Stomach smooth muscle (tissue), 2 donors: Measurements from ENCODE around the gene NAV2.

ENCODE experiments used
- H3K27ac ChIP-seq: one replicate; pipeline ENCODE4 v1.7.0; 2013; ENCODE audit warnings: mild to moderate bottlenecking, low read length, inconsistent platforms
- H3K27me3 ChIP-seq, 2 donors: one replicate each; pipeline ENCODE4 v1.7.0; 2013; ENCODE audit warnings: low read length in 2 of 2; ENCODE audit not compliant: insufficient read depth in 2 of 2, control insufficient read depth in 1 of 2
- H3K36me3 ChIP-seq, 2 donors: one replicate each; pipeline ENCODE4 v1.7.0; 2013; ENCODE audit warnings: low read length in 2 of 2; ENCODE audit not compliant: control insufficient read depth in 2 of 2, insufficient read depth in 2 of 2
- H3K4me1 ChIP-seq: one replicate; pipeline ENCODE4 v1.7.0; 2013; ENCODE audit warnings: low read length; ENCODE audit not compliant: control insufficient read depth, insufficient read depth
- H3K4me3 ChIP-seq, 2 donors: one replicate each; pipeline ENCODE4 v1.7.0; 2013; ENCODE audit warnings: low read length in 2 of 2
- H3K9ac ChIP-seq, 2 donors: one replicate each; pipeline ENCODE4 v1.7.0; 2013; ENCODE audit warnings: low read length in 2 of 2, mild to moderate bottlenecking in 1 of 2
- H3K9me3 ChIP-seq, 2 donors: one replicate each; pipeline ENCODE4 v1.7.0; 2013; ENCODE audit warnings: low read length in 2 of 2; ENCODE audit not compliant: control insufficient read depth in 2 of 2
- donor health status: healthy.
- donor health status: Pancreatic carcinoma.

NAV2 gene

DNA sequence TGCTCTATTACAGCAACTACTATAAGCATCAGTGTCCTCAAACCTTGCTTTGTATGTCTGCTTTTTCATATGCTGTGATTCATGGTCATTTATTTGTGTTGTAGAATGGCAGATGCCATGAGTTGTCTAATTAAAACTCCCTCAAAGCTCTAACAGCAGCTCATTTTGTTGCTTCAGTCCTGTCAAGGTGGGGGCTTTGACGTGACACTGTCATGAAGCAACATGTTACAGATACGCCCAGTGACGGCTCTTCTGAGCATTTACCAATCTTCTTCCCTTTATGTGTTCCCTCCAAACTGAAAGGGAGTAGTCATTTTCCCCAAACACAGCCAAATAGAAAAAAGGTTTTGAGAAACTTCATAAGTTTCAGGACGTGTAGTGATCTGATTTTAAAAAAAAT, 340.9 kb downstream of the NAV2 start:
- Histone ChIP-seq H3K27ac (no peak overlapping the region), H3K4me1 (peaks cover 50% of the 10 kb centered on the region), H3K9ac (no peak overlapping the region), H3K27me3 (no peaks in the 10 kb centered on the region), H3K4me3 (no peak overlapping the region), H3K9me3 (no peaks in the 10 kb centered on the region), H3K36me3 (peaks cover 54 to 62% of the 10 kb centered on the region in 2 donors)

DNA sequence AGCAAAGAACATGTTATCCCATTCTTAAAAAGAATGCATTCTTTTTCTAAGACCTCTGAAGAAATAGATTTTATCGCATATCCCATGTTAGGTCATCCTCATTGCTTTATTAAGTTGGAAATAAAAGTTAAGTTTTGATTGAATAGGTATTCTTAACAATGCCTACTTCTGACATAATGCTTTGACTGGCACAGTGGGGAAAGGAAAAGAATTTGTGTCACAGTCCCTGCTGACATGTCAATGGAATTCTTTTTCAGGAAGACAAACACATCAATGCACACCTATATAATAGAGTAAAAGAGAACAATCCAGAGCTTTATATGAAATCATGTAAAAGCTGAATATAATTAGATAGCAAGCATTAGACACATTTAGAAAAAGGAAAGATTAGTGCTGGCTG, 341.9 kb downstream of the NAV2 start:
- Histone ChIP-seq H3K9me3 (no peaks in the 10 kb centered on the region), H3K4me1 (peaks cover 41% of the 10 kb centered on the region), H3K27ac (no peak overlapping the region), H3K4me3 (no peak overlapping the region), H3K9ac (no peak overlapping the region), H3K27me3 (no peaks in the 10 kb centered on the region), H3K36me3 (peaks cover 52 to 53% of the 10 kb centered on the region in 2 donors)

DNA sequence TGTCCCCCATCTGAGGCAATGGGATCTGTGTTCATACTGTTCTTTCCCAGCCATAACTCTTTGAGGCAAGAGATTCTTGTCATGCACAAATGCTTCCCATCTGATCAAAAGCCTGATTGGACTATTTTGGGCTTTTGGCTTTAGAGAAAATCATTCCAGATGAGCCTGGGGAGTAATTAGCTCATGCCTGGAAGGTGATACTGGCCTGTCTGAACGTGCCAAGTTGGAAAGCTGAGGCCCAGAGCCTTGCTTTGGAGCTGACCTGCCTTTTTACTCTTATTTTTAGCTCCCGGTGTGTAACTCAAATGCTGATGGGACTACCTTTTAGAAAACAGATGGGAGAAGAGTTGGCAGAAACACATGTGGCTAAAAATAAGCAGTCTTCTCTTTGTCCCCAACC, 342.7 kb downstream of the NAV2 start:
- Histone ChIP-seq H3K9ac (no peak overlapping the region), H3K4me3 (no peak overlapping the region), H3K9me3 (no peaks in the 10 kb centered on the region), H3K27me3 (no peaks in the 10 kb centered on the region), H3K4me1 (peaks cover 35% of the 10 kb centered on the region), H3K27ac (peak overlapping the region; percentile 31), H3K36me3 (peaks cover 51 to 53% of the 10 kb centered on the region in 2 donors)

DNA sequence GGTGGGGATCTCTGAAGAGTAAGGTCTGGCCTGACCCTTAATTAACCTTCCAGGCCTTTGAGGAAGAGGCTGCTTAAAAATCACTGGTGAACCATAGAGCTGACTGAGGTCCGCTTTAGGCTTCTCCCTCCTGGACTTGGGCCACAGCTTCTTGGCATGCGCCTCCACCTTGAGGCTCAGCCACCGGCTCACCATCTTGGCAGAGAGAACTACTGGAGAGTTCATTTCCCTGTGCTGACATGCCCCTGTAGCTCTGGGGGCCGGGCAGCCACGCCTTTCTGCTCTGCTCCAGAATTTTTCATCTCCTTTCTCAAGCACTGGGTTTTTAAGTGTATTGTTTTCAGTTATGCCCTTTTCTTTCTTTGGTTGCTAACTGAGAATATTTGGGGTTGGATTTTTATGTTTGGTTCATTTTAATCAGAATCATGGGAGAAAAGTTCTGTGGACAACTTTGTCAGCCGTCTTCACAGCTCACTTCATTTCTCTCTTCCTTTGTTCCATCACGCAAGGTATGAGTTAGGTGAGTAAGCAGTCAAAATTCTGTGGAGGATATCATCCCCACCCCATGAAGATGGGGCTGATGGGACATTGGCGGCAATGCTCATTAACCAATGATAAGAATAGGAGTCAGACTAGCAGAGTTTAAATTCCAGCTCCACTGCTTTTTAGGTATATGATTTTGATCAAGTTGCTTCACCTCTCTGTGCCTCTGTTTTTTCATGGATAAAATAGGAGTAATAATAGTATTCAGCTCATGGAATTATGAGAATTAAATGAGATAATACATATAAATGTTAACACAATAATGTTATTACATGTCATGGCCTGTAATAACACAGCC, 343.7 kb downstream of the NAV2 start:
- Histone ChIP-seq H3K36me3 (peaks cover 49 to 52% of the 10 kb centered on the region in 2 donors), H3K4me3 (no peak overlapping the region), H3K27me3 (no peaks in the 10 kb centered on the region), H3K9ac (no peak overlapping the region), H3K4me1 (peaks cover 33% of the 10 kb centered on the region), H3K9me3 (no peaks in the 10 kb centered on the region), H3K27ac (peak overlapping the region; percentile 31)

DNA sequence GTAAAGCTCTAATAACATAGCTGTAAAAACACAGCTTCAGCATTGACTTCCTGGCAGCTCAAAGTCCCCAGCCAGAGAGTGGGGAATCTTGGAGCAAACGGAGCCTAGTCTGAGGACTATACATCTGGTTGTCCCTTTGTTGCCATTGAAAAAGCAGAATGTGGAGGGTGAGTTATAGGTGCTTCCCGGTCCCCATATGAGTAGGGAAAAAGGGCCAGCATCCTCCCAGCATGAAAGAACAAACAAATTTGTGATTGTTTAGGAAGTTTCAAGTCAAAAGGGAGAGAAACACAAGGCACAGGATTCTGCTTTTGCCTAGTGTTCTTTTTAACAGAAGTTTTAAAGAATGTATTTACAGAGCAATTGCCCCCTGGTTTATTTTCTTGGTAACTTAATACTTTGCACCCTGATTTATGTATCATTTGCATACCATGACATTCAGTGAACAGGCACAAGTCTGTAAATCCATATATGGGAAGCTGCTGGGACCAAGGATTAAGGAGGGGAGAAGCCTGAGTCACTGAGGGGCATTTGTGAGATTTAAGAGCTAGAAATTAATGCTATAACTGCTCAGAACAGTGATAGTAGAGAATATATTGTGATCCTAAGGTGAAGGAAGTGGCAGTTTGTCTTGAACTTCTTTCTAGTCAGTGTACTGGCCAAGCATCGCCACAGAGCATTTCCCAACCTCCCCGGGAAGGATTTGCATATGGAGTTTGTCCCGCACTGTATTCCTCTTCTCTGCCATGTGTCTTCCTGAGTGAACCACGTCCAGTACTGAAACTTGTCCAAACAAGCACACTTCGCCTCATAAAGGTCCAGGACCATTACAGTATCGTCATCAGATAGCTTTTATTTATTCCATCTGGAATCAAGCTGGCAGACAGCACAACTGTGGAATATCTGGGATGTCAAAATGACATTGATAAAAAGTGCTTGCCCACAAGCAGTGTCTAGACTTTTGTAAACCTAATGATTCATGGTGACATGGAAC, 344.6 kb downstream of the NAV2 start:
- Histone ChIP-seq H3K36me3 (peaks cover 39 to 51% of the 10 kb centered on the region in 2 donors), H3K9ac (no peak overlapping the region), H3K9me3 (no peaks in the 10 kb centered on the region), H3K27ac (peak overlapping the region; percentile 46), H3K27me3 (no peaks in the 10 kb centered on the region), H3K4me1 (peaks cover 29% of the 10 kb centered on the region), H3K4me3 (no peak overlapping the region)

DNA sequence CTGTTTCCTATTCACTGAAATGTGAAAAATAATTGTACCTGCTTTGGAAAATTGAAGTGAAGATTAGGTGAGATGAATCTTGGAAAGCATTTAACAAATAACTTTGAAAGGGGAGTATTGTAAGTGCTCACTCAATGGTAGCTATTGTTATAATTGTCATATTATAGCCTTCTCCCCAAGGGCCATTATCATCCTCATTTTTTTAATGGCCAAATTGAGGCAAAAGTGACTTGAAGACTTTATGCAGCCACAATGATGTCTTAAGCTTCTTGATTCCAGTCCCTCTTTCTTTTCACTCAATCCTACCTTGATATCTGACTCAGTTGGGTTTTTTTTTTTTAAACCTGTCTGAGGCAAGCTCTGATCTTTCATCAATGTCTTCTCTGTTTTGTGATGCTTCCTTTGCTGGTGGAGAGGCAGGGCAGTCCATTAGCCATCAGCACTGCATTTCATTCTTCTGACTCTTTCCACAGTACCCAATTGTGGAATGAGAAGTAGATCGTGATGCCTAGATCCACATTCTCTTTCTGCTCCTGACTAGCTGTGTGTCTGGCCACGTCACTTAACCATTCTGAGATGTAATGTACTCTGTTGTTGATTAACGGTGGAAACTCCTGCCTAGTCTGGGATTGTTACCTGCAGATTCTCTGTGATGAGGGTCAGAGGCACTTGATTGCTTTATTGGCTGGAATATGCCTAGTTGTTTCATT, 346.3 kb downstream of the NAV2 start:
- H3K36me3 ChIP-seq = peaks cover 34 to 44% of the 10 kb centered on the region in 2 donors
- no peaks in the 10 kb centered on the region for H3K27me3 ChIP-seq
- H3K9ac ChIP-seq = no peak overlapping the region
- H3K9me3 ChIP-seq = no peaks in the 10 kb centered on the region
- H3K4me1 ChIP-seq = peaks cover 29% of the 10 kb centered on the region
- no peak overlapping the region for H3K27ac ChIP-seq
- no peak overlapping the region for H3K4me3 ChIP-seq

DNA sequence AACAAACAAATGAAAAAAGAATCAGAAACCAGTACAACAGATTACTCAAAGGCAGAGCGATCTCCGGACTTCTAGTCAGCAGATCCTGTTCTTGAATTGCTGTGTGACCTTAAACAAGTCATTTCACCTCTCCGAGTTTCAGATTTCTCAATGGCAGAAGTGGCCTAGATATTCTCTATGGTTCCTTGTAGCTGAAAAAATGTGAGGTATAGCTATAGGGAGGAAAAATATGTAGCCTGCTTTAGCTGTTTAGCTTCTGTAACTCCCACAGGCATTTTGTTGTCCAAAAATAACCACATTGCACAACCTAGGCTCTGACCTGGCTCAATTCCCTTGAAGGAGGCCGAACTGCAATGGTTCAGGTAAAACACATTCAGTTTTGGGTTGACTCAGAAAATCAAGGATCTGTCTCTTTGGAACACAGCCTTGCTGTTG, 347.0 kb downstream of the NAV2 start:
- no peak overlapping the region for H3K9ac ChIP-seq
- no peaks in the 10 kb centered on the region for H3K9me3 ChIP-seq
- no peaks in the 10 kb centered on the region for H3K27me3 ChIP-seq
- peaks cover 29% of the 10 kb centered on the region for H3K4me1 ChIP-seq
- H3K36me3 ChIP-seq = peaks cover 35 to 44% of the 10 kb centered on the region in 2 donors
- H3K27ac ChIP-seq = no peak overlapping the region
- H3K4me3 ChIP-seq = no peak overlapping the region

DNA sequence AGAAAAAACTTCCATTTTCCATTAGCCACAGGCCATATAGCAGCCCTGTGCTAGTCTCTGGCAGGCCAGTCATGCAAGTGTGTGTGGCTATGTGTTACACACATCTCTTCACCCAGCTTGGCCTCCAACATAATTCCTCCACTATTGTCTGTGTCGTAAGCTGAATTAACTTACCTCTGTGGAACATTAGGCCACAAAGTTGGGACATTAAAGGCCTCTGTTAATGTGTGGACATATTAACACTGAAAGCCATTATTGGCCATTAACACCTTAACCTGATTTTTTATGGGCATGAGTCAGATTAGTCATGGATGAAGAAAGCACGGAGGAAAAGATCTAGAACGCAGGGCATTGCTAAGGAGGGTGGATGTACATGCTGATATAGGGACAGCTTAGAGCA, 347.5 kb downstream of the NAV2 start:
- Histone ChIP-seq H3K9ac (no peak overlapping the region), H3K36me3 (peaks cover 30 to 43% of the 10 kb centered on the region in 2 donors), H3K4me3 (no peak overlapping the region), H3K27ac (no peak overlapping the region), H3K9me3 (no peaks in the 10 kb centered on the region), H3K4me1 (peaks cover 26% of the 10 kb centered on the region), H3K27me3 (no peaks in the 10 kb centered on the region)

DNA sequence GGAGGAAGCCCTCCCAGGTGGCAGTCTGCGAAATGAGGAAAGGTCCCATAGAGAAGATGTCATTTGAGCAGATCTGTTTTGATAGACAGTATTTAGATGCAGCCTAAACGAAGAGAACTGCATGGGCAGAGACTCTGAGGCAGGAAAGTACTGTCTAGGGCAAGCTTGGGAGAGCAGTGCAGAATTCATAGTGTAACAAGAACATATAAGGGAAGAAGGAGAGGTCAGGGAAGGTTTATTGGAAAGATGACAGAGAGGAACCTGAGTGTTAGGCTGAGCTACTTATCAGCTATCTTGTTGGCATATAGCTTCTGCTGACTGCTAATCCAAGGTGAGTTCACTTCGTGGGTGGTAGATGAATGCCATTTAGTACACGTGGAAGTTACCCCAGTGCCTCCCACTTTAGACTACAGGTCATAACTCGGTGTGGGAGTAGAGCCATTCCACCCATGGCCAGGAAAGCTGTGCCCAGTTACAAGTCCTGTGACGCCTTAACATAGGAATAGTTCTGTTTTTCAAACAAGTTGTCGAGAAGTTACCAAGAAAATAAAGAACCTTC, 348.1 kb downstream of the NAV2 start:
- peaks cover 21% of the 10 kb centered on the region for H3K4me1 ChIP-seq
- peaks cover 30 to 43% of the 10 kb centered on the region in 2 donors for H3K36me3 ChIP-seq
- no peak overlapping the region for H3K4me3 ChIP-seq
- no peaks in the 10 kb centered on the region for H3K9me3 ChIP-seq
- no peak overlapping the region for H3K27ac ChIP-seq
- no peak overlapping the region for H3K9ac ChIP-seq
- H3K27me3 ChIP-seq = no peaks in the 10 kb centered on the region

DNA sequence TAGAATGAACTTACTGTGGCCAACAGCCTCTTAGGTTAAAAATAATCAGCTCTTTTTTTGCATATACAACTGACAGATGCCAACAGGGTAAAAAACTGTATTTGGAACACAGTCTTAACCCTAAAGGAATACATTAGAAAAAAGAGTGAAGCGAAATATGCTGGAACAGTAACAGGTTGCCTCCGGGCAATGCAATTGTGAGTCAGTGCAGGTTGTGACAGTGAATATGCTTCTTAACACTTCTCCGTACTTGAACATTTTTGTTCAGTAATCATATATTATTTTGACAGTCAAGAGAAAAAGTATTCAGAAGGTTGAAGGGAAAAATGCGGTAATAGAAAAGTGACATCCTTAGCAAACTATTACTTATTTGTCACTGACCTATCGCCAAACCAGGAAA, 349.1 kb downstream of the NAV2 start:
- Histone ChIP-seq H3K27me3 (no peaks in the 10 kb centered on the region), H3K9me3 (no peaks in the 10 kb centered on the region), H3K9ac (no peak overlapping the region), H3K36me3 (peaks cover 27 to 46% of the 10 kb centered on the region in 2 donors), H3K27ac (no peak overlapping the region), H3K4me3 (no peak overlapping the region), H3K4me1 (peaks cover 10% of the 10 kb centered on the region)
